Vagina (tissue), 2 donors: ENCODE data around the gene MAL.

Source experiments
- CTCF ChIP-seq, 3 experiments: fragments of 450-650 bp in 2 of 3; fragments of 200-600 bp in 1 of 3; sonication (generic) in 1 of 3; IDR thresholded peaks; one replicate each; pipeline ENCODE4 v1.5.1; 2017 to 2019; ENCODE audit warnings: antibody characterized with exemption in 3 of 3, mild to moderate bottlenecking in 2 of 3, moderate library complexity in 2 of 3
- POLR2A ChIP-seq, 2 donors: fragments of 450-650 bp; IDR thresholded peaks; one replicate each; pipeline ENCODE4 v1.6.1; 2017; ENCODE audit warnings: antibody characterized with exemption in 2 of 2, mild to moderate bottlenecking in 2 of 2, moderate library complexity in 2 of 2
- POLR2AphosphoS5 ChIP-seq, 2 donors: sonication (generic); formaldehyde crosslinking; IDR thresholded peaks; one replicate each; pipeline ENCODE4 v1.9.0; 2017; ENCODE audit warnings: antibody characterized with exemption in 2 of 2, mild to moderate bottlenecking in 2 of 2, low read depth in 1 of 2; ENCODE audit not compliant: insufficient read depth in 1 of 2

- TF ChIP-seq CTCF (IDR thresholded peaks at IDR 0.05) (no peak), POLR2A (IDR thresholded peaks at IDR 0.05) (no peak), POLR2AphosphoS5 (IDR thresholded peaks at IDR 0.05; ENCODE audit: insufficient read depth in 1 of 2, low read depth in 1 of 2) (no peak)
Observed at GRCh38 chr2:95034818-95035217, 9.3 kb downstream of the MAL start.
